ENCODE data around the gene ZNF132.

- TF ChIP-seq CTCF (IDR thresholded peaks at IDR 0.05 in 4 of 5, conservative IDR thresholded peaks at IDR 0.05 in 1 of 5) (peak in 1 of 5 experiments; percentile 26), POLR2A (IDR thresholded peaks at IDR 0.05) (no peak)
These were observed 32.9 kb downstream of the ZNF132 start for GRCh38 chr19:58406818-58407657.
